HepG2 (cell line): ENCODE results near the gene ANKRD49. TPM values are rescaled to one million over a fixed set of nuclear protein-coding genes. Genes with fewer than 3 reads are reported as not detected.

Source experiments
- CEBPG ChIP-seq: IDR thresholded peaks from 2 replicates; pipeline ENCODE4 v1.6.1; 2016
- CENPT ChIP-seq: sonication (generic); formaldehyde crosslinking; IDR thresholded peaks from 2 replicates; pipeline ENCODE4 v1.8.0; 2022; ENCODE audit warnings: low read depth, mild to moderate bottlenecking, moderate library complexity, missing genetic modification reagents
- FOXA1 ChIP-seq, 2 experiments: fragments of 450-650 bp in 1 of 2; sonication (generic) in 1 of 2; formaldehyde crosslinking in 1 of 2; IDR thresholded peaks; 2 replicates each; pipeline versions ENCODE4 v1.4.0 to v1.6.1; 2016 to 2020; ENCODE audit warnings: missing genetic modification reagents in 1 of 2
- HCFC1 ChIP-seq: fragments of 150-350 bp; IDR thresholded peaks from 2 replicates; pipeline ENCODE4 v1.6.1; 2014; ENCODE audit warnings: low read depth, low read length
- MXD4 ChIP-seq: IDR thresholded peaks from 2 replicates; pipeline ENCODE4 v1.6.1; 2016; ENCODE audit warnings: mild to moderate bottlenecking, missing biosample characterization, missing genetic modification reagents
- REPIN1 ChIP-seq: sonication (generic); formaldehyde crosslinking; IDR thresholded peaks from 2 replicates; pipeline ENCODE4 v1.8.0; 2022; ENCODE audit warnings: missing genetic modification reagents, low read depth, mild to moderate bottlenecking, borderline replicate concordance
- SRY ChIP-seq: sonication (generic); formaldehyde crosslinking; IDR thresholded peaks from 2 replicates; pipeline ENCODE4 v1.8.0; 2022; ENCODE audit warnings: mild to moderate bottlenecking, missing genetic modification reagents
- YEATS2 ChIP-seq: sonication (generic); formaldehyde crosslinking; IDR thresholded peaks from 2 replicates; pipeline ENCODE4 v1.4.0; 2020; ENCODE audit warnings: missing genetic modification reagents, borderline replicate concordance
- YEATS4 ChIP-seq: sonication (generic); formaldehyde crosslinking; IDR thresholded peaks from 2 replicates; pipeline ENCODE4 v1.4.0; 2020; ENCODE audit warnings: missing genetic modification reagents, borderline replicate concordance
- ZBTB42 ChIP-seq: sonication (generic); formaldehyde crosslinking; IDR thresholded peaks from 2 replicates; pipeline ENCODE4 v1.5.0; 2020; ENCODE audit warnings: mild to moderate bottlenecking, missing genetic modification reagents
- ZFP36L1 ChIP-seq: sonication (generic); formaldehyde crosslinking; IDR thresholded peaks from 2 replicates; pipeline ENCODE4 v1.8.0; 2022; ENCODE audit warnings: mild to moderate bottlenecking, missing genetic modification reagents, moderate library complexity
- ZNF816 ChIP-seq: sonication (generic); formaldehyde crosslinking; IDR thresholded peaks from 2 replicates; pipeline ENCODE4 v1.8.0; 2022; ENCODE audit warnings: missing genetic modification reagents, mild to moderate bottlenecking, borderline replicate concordance
- ZNF83 ChIP-seq: sonication (generic); formaldehyde crosslinking; IDR thresholded peaks from 2 replicates; pipeline ENCODE4 v1.4.0; 2020; ENCODE audit warnings: missing genetic modification reagents, mild to moderate bottlenecking, borderline replicate concordance
- ZSCAN20 ChIP-seq: sonication (generic); formaldehyde crosslinking; IDR thresholded peaks from 2 replicates; pipeline ENCODE4 v1.4.0; 2020; ENCODE audit warnings: missing genetic modification reagents, mild to moderate bottlenecking, borderline replicate concordance
- ZSCAN29 ChIP-seq: sonication (generic); formaldehyde crosslinking; conservative IDR thresholded peaks from 2 replicates; pipeline ENCODE4 v1.4.0; 2020; ENCODE audit warnings: mild to moderate bottlenecking, missing genetic modification reagents
- polyA plus RNA-seq, 8 experiments: library from polyadenylated mRNA; depleted of rRNA in 3 of 8; stranded (reverse) in 7 of 8; unstranded in 1 of 8; fragments of >200 nt; fragmentation: Illumina TruSeq in 4 of 8; extraction: Trizol in 4 of 8; gene quantifications; 2 replicates each; pipeline versions ENCODE4 v1.2.1 to v1.2.3, GENCODE V29; 2011 to 2016; ENCODE audit warnings: low read depth in 4 of 8, missing spikeins in 1 of 8, mixed read lengths in 1 of 8; ENCODE audit not compliant: insufficient read depth in 1 of 8
- total RNA-seq, 5 experiments: library from RNA; depleted of rRNA; stranded (reverse); fragments of >200 nt; fragmentation: Illumina TruSeq; extraction: Trizol; gene quantifications; 2 replicates each; pipeline ENCODE4 v1.2.3, GENCODE V29; 2016; ENCODE audit warnings: low read depth in 1 of 5
- TF ChIP-seq, protein P1 (sequence below): sonication (generic); formaldehyde crosslinking; IDR thresholded peaks from 2 replicates; pipeline ENCODE4 v1.5.0; 2020; ENCODE audit warnings: mild to moderate bottlenecking, low read depth, missing genetic modification reagents, borderline replicate concordance
- TF ChIP-seq, protein P2 (sequence below): sonication (generic); formaldehyde crosslinking; IDR thresholded peaks from 2 replicates; pipeline ENCODE4 v1.4.0; 2020; ENCODE audit warnings: missing genetic modification reagents
- TF ChIP-seq, protein P3 (sequence below): sonication (generic); formaldehyde crosslinking; IDR thresholded peaks from 2 replicates; pipeline ENCODE4 v1.8.0; 2022; ENCODE audit warnings: mild to moderate bottlenecking, missing genetic modification reagents
- TF ChIP-seq, protein P4 (sequence below): sonication (generic); formaldehyde crosslinking; IDR thresholded peaks from 2 replicates; pipeline ENCODE4 v1.9.0; 2021; ENCODE audit warnings: missing genetic modification reagents, borderline replicate concordance
- TF ChIP-seq, protein P5 (sequence below): sonication (generic); formaldehyde crosslinking; IDR thresholded peaks from 2 replicates; pipeline ENCODE4 v1.4.0; 2020; ENCODE audit warnings: missing genetic modification reagents, borderline replicate concordance

Gene ANKRD49
- total and polyA plus RNA-seq, 2 of the 13 experiments (the other 11 are each of a cell fraction or from before 2014, with no cell fraction given), result 14.2 to 14.3 TPM

DNA sequence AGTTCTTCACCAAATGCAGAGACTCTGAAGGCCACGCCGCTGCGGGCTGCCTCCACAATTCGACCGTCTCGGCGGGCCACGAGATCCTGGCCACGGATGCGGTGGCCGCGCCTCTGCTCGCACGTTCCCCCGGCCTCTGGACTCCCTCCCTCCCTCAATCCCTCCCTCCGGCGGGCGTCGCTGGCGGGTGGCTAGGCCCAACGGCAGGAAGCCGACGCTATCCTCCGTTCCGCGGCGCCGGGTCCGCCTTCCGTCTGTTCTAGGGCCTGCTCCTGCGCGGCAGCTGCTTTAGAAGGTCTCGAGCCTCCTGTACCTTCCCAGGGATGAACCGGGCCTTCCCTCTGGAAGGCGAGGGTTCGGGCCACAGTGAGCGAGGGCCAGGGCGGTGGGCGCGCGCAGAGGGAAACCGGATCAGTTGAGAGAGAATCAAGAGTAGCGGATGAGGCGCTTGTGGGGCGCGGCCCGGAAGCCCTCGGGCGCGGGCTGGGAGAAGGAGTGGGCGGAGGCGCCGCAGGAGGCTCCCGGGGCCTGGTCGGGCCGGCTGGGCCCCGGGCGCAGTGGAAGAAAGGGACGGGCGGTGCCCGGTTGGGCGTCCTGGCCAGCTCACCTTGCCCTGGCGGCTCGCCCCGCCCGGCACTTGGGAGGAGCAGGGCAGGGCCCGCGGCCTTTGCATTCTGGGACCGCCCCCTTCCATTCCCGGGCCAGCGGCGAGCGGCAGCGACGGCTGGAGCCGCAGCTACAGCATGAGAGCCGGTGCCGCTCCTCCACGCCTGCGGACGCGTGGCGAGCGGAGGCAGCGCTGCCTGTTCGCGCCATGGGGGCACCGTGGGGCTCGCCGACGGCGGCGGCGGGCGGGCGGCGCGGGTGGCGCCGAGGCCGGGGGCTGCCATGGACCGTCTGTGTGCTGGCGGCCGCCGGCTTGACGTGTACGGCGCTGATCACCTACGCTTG is 50.2 kb downstream of the ANKRD49 start, which contains the start of gene FUT4 (continued):
- TF ChIP-seq ZFP36L1 (CRISPR knock-in tag) (no peak), MXD4 (CRISPR knock-in tag) (no peak), REPIN1 (CRISPR knock-in tag) (no peak), ZBTB42 (CRISPR knock-in tag) (no peak), ZNF816 (CRISPR knock-in tag) (no peak), HCFC1 (no peak), ZSCAN20 (CRISPR knock-in tag) (0 out of 2 replicates have a peak, but pooled peaks have one; percentile 66), CEBPG (CRISPR knock-in tag) (no peak), ZNF83 (no peak), FOXA1 (IDR thresholded peaks at IDR 0.05) (no peak), FOXA1 (CRISPR knock-in tag; IDR thresholded peaks at IDR 0.05) (no peak), YEATS2 (CRISPR knock-in tag) (no peak), YEATS4 (CRISPR knock-in tag) (peak; percentile 38; the same call in 1 of the 2 replicates), ZSCAN29 (no peak), SRY (peak; percentile 79), CENPT (CRISPR knock-in tag) (no peak)
- TF ChIP-seq, protein P1, sequence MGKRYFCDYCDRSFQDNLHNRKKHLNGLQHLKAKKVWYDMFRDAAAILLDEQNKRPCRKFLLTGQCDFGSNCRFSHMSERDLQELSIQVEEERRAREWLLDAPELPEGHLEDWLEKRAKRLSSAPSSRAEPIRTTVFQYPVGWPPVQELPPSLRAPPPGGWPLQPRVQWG (CRISPR knock-in tag), result no peak
- TF ChIP-seq, protein P2, sequence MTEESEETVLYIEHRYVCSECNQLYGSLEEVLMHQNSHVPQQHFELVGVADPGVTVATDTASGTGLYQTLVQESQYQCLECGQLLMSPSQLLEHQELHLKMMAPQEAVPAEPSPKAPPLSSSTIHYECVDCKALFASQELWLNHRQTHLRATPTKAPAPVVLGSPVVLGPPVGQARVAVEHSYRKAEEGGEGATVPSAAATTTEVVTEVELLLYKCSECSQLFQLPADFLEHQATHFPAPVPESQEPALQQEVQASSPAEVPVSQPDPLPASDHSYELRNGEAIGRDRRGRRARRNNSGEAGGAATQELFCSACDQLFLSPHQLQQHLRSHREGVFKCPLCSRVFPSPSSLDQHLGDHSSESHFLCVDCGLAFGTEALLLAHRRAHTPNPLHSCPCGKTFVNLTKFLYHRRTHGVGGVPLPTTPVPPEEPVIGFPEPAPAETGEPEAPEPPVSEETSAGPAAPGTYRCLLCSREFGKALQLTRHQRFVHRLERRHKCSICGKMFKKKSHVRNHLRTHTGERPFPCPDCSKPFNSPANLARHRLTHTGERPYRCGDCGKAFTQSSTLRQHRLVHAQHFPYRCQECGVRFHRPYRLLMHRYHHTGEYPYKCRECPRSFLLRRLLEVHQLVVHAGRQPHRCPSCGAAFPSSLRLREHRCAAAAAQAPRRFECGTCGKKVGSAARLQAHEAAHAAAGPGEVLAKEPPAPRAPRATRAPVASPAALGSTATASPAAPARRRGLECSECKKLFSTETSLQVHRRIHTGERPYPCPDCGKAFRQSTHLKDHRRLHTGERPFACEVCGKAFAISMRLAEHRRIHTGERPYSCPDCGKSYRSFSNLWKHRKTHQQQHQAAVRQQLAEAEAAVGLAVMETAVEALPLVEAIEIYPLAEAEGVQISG (CRISPR knock-in tag), result peak; percentile 49
- TF ChIP-seq, protein P3, sequence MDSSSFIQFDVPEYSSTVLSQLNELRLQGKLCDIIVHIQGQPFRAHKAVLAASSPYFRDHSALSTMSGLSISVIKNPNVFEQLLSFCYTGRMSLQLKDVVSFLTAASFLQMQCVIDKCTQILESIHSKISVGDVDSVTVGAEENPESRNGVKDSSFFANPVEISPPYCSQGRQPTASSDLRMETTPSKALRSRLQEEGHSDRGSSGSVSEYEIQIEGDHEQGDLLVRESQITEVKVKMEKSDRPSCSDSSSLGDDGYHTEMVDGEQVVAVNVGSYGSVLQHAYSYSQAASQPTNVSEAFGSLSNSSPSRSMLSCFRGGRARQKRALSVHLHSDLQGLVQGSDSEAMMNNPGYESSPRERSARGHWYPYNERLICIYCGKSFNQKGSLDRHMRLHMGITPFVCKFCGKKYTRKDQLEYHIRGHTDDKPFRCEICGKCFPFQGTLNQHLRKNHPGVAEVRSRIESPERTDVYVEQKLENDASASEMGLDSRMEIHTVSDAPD (CRISPR knock-in tag), result no peak
- TF ChIP-seq, protein P4, sequence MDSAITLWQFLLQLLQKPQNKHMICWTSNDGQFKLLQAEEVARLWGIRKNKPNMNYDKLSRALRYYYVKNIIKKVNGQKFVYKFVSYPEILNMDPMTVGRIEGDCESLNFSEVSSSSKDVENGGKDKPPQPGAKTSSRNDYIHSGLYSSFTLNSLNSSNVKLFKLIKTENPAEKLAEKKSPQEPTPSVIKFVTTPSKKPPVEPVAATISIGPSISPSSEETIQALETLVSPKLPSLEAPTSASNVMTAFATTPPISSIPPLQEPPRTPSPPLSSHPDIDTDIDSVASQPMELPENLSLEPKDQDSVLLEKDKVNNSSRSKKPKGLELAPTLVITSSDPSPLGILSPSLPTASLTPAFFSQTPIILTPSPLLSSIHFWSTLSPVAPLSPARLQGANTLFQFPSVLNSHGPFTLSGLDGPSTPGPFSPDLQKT (CRISPR knock-in tag), result no peak
- TF ChIP-seq, protein P5, sequence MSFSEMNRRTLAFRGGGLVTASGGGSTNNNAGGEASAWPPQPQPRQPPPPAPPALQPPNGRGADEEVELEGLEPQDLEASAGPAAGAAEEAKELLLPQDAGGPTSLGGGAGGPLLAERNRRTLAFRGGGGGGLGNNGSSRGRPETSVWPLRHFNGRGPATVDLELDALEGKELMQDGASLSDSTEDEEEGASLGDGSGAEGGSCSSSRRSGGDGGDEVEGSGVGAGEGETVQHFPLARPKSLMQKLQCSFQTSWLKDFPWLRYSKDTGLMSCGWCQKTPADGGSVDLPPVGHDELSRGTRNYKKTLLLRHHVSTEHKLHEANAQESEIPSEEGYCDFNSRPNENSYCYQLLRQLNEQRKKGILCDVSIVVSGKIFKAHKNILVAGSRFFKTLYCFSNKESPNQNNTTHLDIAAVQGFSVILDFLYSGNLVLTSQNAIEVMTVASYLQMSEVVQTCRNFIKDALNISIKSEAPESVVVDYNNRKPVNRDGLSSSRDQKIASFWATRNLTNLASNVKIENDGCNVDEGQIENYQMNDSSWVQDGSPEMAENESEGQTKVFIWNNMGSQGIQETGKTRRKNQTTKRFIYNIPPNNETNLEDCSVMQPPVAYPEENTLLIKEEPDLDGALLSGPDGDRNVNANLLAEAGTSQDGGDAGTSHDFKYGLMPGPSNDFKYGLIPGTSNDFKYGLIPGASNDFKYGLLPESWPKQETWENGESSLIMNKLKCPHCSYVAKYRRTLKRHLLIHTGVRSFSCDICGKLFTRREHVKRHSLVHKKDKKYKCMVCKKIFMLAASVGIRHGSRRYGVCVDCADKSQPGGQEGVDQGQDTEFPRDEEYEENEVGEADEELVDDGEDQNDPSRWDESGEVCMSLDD, result no peak
